Right cardiac atrium (tissue), 5 donors: Measurements from ENCODE around the gene SLC6A3. TPM values are rescaled to one million over a fixed set of nuclear protein-coding genes. Genes with fewer than 3 reads are reported as not detected.
"Not testable (repeated sequence)": the region's sequence is repeated elsewhere in the genome, so short reads cannot be mapped to it uniquely, and the experiment has no call there.

Experiments used
- ATAC-seq, 2 donors: fragments of 200-7000 bp; cut with Tn5 transposase; one replicate each; pipeline versions ENCODE4 v1.8.0 to v1.9.1; 2020; ENCODE audit warnings: moderate library complexity in 2 of 2, mild to moderate bottlenecking in 1 of 2
- DNase-seq, 3 donors: peaks; one replicate each; pipeline ENCODE4 v3.0.0-alpha.2; 2020
- H3K27ac ChIP-seq: one replicate; pipeline ENCODE4 v1.5.1; 2013; ENCODE audit warnings: mild to moderate bottlenecking, low read length, control low read depth, moderate library complexity
- H3K27me3 ChIP-seq: one replicate; pipeline ENCODE4 v1.6.1; 2013; ENCODE audit not compliant: control insufficient read depth, insufficient read depth
- H3K4me1 ChIP-seq: one replicate; pipeline ENCODE4 v1.6.1; 2013; ENCODE audit warnings: low read length; ENCODE audit not compliant: control insufficient read depth, insufficient read depth
- H3K4me3 ChIP-seq: one replicate; pipeline ENCODE4 v1.5.1; 2013; ENCODE audit warnings: low read length, control low read depth
- H3K9me3 ChIP-seq: one replicate; pipeline ENCODE4 v1.6.1; 2013; ENCODE audit warnings: low read length; ENCODE audit not compliant: control insufficient read depth
- WGBS: extraction: QIAGEN DNeasy Blood & Tissue Kit; methylation state at CpG from one replicate; pipeline ENCODE4 v1.1.7; 2013; 5-methylcytosine and 5-hydroxymethylcytosine counted together
- intact Hi-C, 4 donors: fragments of 100-400 bp; cut with DNase I; formaldehyde crosslinking; loops; one replicate each; pipeline versions ENCODE4 v1.11.0 to v1.14.0; 2022 to 2023
- polyA plus RNA-seq: library from polyadenylated mRNA; stranded (reverse); fragments of 200-250 nt; gene quantifications from one replicate; pipeline ENCODE4 v1.2.3, GENCODE V29; 2013
- total RNA-seq, 4 donors: library from RNA; stranded (reverse); fragmentation: NEBNext Ultra II Directional; extraction: Animal tissue kit (Norgen Biotek cat#: 25700); gene quantifications; one replicate each; pipeline ENCODE4 v1.2.1, GENCODE V29; 2021
- donor health status: healthy with polysubstance abuse.
- donor health status: DM: no; HTN: yes; CAD: no.
- donor health status: DM: no; HTN: no; CAD: no.
- donor health status: DM: no; HTN: yes; CAD: no; lungs with severe emphysema.
- donor health status: DM: yes; HTN: yes; CAD: no.

SLC6A3 gene
- total and polyA plus RNA-seq, 5 donors, result not detected

DNA sequence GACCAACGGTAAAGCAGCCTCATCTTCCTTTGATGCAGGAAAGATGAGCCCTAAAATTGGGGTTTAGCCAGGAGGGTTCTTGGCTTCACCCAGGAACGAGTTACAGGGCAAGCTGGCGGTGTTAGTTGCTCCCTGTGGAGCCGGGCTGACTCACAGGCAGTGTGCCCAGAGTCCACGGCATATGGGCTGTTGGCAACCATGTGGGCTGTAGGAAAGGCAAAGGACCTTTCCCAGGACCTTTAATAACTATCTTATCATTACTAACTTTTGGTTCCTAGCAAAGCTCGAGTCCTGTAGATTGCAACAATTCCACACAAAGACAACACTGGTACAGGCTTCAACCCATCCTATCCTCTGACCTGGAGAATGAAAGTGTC lies 70.6 kb downstream of the SLC6A3 start:
- intact Hi-C loops, result loop anchor here in 1 of 4 donors (10.0 kb wide), 1 partner anchor 270 kb away; no protein-coding TSS in a partner anchor

DNA sequence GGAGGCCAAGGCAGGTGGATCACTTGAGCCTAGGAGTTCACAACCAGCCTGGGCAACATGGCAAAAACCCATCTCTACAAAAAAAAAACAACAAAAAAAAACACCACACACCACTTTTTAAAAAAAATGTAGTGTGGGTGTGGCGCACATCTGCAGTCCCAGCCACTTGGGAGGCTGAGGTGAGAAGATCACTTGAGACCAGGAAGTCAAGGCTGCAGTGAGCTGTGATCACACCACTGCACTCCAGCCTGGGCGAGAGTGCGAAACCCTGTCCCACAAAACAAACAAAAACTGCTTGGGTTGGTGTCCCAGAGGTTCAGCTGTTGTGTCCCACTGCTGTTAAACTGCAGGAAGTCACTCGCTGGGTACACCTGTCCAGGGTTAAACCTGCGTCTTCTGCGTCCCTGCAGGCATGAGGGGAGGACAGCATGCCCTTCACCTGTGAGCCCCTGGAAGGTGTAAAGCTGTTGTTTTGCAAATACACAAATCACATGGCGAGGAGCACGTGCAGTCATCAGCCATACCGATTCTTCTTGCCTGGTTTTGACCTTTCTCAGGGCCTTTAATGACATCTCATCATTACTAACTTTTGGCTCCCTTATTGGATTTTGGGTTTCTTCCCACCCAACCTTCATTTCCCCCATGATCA lies 71.1 kb downstream of the SLC6A3 start:
- no peaks in the 10 kb centered on the region for H3K4me1 ChIP-seq
- intact Hi-C loops, result loop anchor here in 1 of 4 donors (10.0 kb wide), 1 partner anchor 271 kb away; no protein-coding TSS in a partner anchor
- no peak for ATAC-seq
- WGBS, result 68% methylated on average over 9 of the region's 9 CpGs
- DNase-seq, result peak in 1 of 3 donors; percentile 7
- no peak overlapping the region for H3K27ac ChIP-seq
- H3K4me3 ChIP-seq, result no peak overlapping the region
- peaks cover 2% of the 10 kb centered on the region for H3K9me3 ChIP-seq
- H3K27me3 ChIP-seq, result no peaks in the 10 kb centered on the region

More for the DNA sequence above, 70.6 kb downstream of the SLC6A3 start:
- 43% methylated on average over 6 of the region's 6 CpGs for WGBS
- no peaks in the 10 kb centered on the region for H3K4me1 ChIP-seq
- DNase-seq (peak in 1 of 3 donors; percentile 42), ATAC-seq (no peak)
- peaks cover 2% of the 10 kb centered on the region for H3K9me3 ChIP-seq
- H3K27ac ChIP-seq, result no peak overlapping the region
- no peaks in the 10 kb centered on the region for H3K27me3 ChIP-seq
- no peak overlapping the region for H3K4me3 ChIP-seq

DNA sequence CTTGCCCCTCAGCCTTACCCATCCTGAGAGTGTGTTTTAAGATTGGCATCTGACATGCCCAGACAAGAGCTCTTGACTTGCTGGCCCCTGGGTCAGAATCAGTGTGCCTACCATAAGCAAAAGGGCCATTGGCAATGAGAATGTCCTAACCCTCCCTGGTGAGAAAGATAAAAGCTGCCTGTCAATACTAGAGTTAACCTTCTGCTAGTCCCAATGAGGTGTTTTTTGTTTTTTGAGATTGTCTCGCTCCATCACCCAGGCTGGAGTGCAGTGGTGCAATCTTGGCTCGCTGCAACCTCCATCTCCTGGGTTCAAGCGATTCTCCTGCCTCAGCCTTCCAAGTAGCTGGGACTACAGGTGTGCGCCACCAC lies 73.3 kb downstream of the SLC6A3 start:
- ATAC-seq, H3K27me3 ChIP-seq, H3K4me3 ChIP-seq, H3K4me1 ChIP-seq, DNase-seq, H3K27ac ChIP-seq, H3K9me3 ChIP-seq: not testable (repeated sequence)
- intact Hi-C loops, result loop anchor here in 1 of 4 donors (10.0 kb wide), 1 partner anchor 273 kb away; no protein-coding TSS in a partner anchor
- 89% methylated on average over 4 of the region's 4 CpGs for WGBS

- 81% methylated on average over 13 of the region's 13 CpGs for WGBS
- no peak for ATAC-seq
- H3K27ac ChIP-seq, result no peak overlapping the region
- intact Hi-C loops, result loop anchor here in 1 of 4 donors (10.0 kb wide), 1 partner anchor 273 kb away; no protein-coding TSS in a partner anchor
- no peaks in the 10 kb centered on the region for H3K27me3 ChIP-seq
- peaks cover 2% of the 10 kb centered on the region for H3K9me3 ChIP-seq
- no peak for DNase-seq
- H3K4me3 ChIP-seq, result no peak overlapping the region
- no peaks in the 10 kb centered on the region for H3K4me1 ChIP-seq
Observed at GRCh38 chr5:1371218-1371971, 73.8 kb downstream of the SLC6A3 start.

DNA sequence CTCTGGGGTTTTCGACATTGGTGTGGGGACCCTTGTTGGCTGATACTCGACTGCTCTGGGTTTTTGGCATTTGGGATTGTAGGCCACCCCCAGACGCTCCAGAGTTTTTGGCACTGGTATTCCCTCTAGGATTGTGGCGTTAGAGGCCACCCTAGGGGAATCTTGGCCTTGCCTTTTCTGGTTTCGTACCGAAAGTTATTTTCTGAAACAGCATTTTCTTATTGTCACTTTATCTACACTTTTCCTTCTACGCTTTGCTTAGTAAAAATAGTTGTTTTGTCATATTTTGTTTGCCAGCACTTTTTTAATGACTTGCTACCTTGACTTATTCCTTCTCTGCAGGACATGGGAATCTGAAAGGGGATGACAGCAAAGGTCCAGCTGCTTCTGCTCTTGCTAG lies 75.2 kb downstream of the SLC6A3 start:
- Histone ChIP-seq H3K4me3 (no peak overlapping the region), H3K27ac (no peak overlapping the region), H3K27me3 (no peaks in the 10 kb centered on the region), H3K4me1 (no peaks in the 10 kb centered on the region), H3K9me3 (peaks cover 2% of the 10 kb centered on the region)
- WGBS, result 71% methylated on average over 7 of the region's 7 CpGs
- ATAC-seq (no peak), DNase-seq (no peak)
- intact Hi-C loops, result loop anchor here in 1 of 4 donors (10.0 kb wide), 1 partner anchor 275 kb away; no protein-coding TSS in a partner anchor

DNA sequence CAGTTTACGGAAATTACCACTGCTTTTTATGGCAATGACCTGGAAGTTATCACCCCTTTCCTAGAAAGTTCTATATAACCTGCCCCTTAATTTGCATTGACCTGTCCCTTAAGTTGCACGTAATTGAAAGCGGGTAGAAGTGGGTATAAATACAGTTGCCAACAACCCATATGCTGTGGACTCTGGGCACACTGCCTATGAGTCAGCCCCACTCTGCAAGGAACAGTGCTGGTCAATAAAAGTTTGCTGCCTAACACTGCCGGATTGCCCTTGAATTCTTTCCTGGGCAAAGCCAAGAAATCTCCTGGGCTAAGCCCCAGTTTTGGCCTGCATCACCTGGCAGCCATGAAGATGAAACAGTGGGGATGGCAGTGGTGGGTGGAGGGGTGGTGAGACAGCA lies 76.5 kb downstream of the SLC6A3 start:
- DNase-seq, result peak in 1 of 3 donors; percentile 9
- peaks cover 2% of the 10 kb centered on the region for H3K9me3 ChIP-seq
- H3K27ac ChIP-seq, result no peak overlapping the region
- no peaks in the 10 kb centered on the region for H3K4me1 ChIP-seq
- no peak for ATAC-seq
- 77% methylated on average over 4 of the region's 4 CpGs for WGBS
- H3K4me3 ChIP-seq, result no peak overlapping the region
- intact Hi-C loops, result loop anchor here in 1 of 4 donors (5.0 kb wide), 1 partner anchor 174 kb away; no protein-coding TSS in a partner anchor
- H3K27me3 ChIP-seq, result no peaks in the 10 kb centered on the region

DNA sequence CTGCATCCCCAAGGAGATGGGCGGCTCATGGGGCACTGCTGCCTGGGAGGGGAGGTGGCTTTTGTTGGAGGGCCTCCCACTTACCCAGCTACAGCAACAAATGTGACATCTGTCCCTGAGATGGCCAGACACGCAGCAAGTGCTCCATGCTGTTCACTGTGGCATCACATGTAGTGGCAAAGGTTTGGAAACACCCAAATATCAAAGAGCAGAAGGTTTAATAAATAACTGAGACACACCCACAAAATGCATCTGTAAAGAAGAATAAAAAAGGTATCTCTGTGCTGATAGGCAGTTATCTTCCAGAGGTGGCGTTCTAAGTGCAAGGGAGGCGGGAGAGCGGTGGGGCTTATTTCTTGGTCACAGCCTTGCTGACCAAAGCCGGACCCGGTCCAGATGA lies 77.0 kb downstream of the SLC6A3 start:
- 84% methylated on average over 7 of the region's 7 CpGs for WGBS
- H3K9me3 ChIP-seq, result peaks cover 2% of the 10 kb centered on the region
- H3K4me1 ChIP-seq, result no peaks in the 10 kb centered on the region
- DNase-seq (peak in 1 of 3 donors; percentile 0), ATAC-seq (no peak)
- H3K4me3 ChIP-seq, result no peak overlapping the region
- H3K27ac ChIP-seq, result no peak overlapping the region
- intact Hi-C loops, result loop anchor here in 1 of 4 donors (5.0 kb wide), 1 partner anchor 174 kb away; no protein-coding TSS in a partner anchor
- H3K27me3 ChIP-seq, result no peaks in the 10 kb centered on the region

DNA sequence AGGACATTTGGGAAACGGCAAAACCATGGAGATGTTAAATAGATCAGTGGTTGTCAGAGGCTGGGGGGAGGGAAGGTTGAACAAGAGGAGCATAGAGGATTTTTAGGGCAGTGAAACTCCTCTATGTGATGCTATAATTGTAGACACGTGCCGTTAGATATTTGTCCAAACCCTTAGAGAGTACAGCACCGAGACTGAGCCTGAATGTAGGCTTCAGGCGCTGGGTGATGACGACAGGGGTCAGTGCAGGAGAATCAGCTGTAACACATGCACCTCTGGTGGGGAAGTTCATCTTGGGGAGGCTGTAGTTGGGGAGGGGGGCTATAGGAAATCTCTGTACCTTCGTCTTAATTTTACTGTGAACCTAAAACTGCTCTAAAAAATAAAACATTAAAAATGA lies 78.1 kb downstream of the SLC6A3 start:
- 63% methylated on average over 7 of the region's 7 CpGs for WGBS
- no peak overlapping the region for H3K27ac ChIP-seq
- no peaks in the 10 kb centered on the region for H3K27me3 ChIP-seq
- no peaks in the 10 kb centered on the region for H3K4me1 ChIP-seq
- intact Hi-C loops, result loop anchor here in 1 of 4 donors (5.0 kb wide), 1 partner anchor 175 kb away; no protein-coding TSS in a partner anchor
- ATAC-seq (no peak), DNase-seq (no peak)
- H3K4me3 ChIP-seq, result no peak overlapping the region
- peaks cover 2% of the 10 kb centered on the region for H3K9me3 ChIP-seq

DNA sequence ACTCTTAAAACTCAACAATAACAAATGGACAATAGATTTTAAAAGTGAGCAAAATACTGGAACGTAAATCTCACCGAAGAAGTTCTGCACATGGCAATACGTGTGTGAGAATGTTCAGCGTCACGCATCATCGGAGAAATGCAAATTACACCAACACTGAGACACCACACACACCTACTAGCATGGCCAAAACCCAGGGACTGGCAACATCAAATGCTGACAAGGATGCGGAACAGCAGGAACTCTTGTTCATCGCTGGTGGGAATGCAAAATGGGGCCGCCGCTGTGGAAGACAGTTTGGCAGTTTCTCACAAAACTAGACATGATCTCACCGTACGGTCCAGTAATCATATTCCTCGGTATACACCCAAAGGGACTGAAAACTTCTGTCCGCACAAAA lies 78.7 kb downstream of the SLC6A3 start:
- 86% methylated on average over 14 of the region's 14 CpGs for WGBS
- H3K4me3 ChIP-seq, result no peak overlapping the region
- H3K27me3 ChIP-seq, result no peaks in the 10 kb centered on the region
- intact Hi-C loops, result loop anchor here in 1 of 4 donors (5.0 kb wide), 1 partner anchor 176 kb away; no protein-coding TSS in a partner anchor
- no peaks in the 10 kb centered on the region for H3K4me1 ChIP-seq
- no peak for ATAC-seq
- peaks cover 2% of the 10 kb centered on the region for H3K9me3 ChIP-seq
- H3K27ac ChIP-seq, result no peak overlapping the region
- no peak for DNase-seq

DNA sequence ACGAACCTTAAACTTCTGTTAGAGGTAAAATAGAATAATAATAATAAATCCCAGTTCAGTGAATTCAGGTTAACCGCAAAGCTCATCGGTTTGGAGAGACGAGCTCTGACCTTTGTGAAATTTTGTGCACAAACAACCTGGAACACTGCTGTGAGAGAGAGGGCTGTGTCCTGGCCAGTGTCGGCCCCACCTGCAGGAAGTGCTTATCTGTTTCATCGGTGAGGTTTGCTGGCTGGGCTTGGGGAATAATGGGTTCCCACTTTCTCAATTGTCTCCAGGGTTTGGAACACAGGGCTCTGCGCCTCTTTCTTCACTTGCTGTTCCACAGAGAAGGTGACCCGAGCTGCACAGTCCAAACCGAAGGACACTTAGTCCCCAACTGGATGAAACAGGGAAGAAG lies 81.0 kb downstream of the SLC6A3 start:
- no peak overlapping the region for H3K4me3 ChIP-seq
- H3K4me1 ChIP-seq, result no peaks in the 10 kb centered on the region
- 74% methylated on average over 9 of the region's 9 CpGs for WGBS
- H3K9me3 ChIP-seq, result no peaks in the 10 kb centered on the region
- ATAC-seq (no peak), DNase-seq (peak in 1 of 3 donors; percentile 12)
- intact Hi-C loops, result no loop called here
- no peak overlapping the region for H3K27ac ChIP-seq
- no peaks in the 10 kb centered on the region for H3K27me3 ChIP-seq

DNA sequence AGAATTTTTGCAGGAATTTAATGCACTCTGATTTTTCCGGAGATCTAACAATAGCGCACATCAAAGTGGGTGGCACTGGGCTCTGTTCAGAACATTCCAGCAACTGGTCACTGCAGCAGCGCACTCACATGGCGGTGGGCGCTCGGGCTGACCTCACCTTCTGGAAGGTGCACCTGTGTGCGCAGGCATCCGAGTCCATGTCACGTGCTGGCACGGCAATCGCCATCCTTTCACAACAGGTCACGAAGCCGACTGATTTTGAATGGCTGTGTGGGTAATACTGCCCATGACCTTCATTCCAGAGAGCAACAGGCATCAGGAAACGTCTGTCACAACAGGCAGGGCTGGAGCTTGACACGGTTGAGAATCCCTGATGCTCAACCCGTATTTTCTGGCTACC lies 81.7 kb downstream of the SLC6A3 start:
- no peaks in the 10 kb centered on the region for H3K4me1 ChIP-seq
- DNase-seq, result peak in 1 of 3 donors; percentile 5
- no peak overlapping the region for H3K4me3 ChIP-seq
- no peaks in the 10 kb centered on the region for H3K27me3 ChIP-seq
- H3K27ac ChIP-seq, result no peak overlapping the region
- 80% methylated on average over 16 of the region's 16 CpGs for WGBS
- intact Hi-C loops, result no loop called here
- H3K9me3 ChIP-seq, result no peaks in the 10 kb centered on the region
- no peak for ATAC-seq
